Psoas muscle (tissue), 8 donors: ENCODE measurements around the gene TSC2. TPM values are rescaled to one million over a fixed set of nuclear protein-coding genes. Genes with fewer than 3 reads are reported as not detected.

ENCODE experiments used
- ATAC-seq, 4 donors: fragments of 200-7000 bp; cut with Tn5 transposase; one replicate each; pipeline ENCODE4 v1.9.1; 2020; ENCODE audit warnings: moderate library complexity in 3 of 4, mild to moderate bottlenecking in 2 of 4
- DNase-seq, 2 donors: peaks; one replicate each; pipeline ENCODE4 v3.0.0-alpha.2; 2020
- H3K27ac ChIP-seq: fragments of 200-600 bp; one replicate; pipeline ENCODE4 v1.8.0; 2022
- H3K27me3 ChIP-seq, 3 donors: fragments of 200-600 bp in 1 of 3; one replicate each; pipeline versions ENCODE4 v1.6.1 to v1.8.0; 2013 to 2022; ENCODE audit warnings: low read length in 2 of 3, mild to moderate bottlenecking in 2 of 3, moderate library complexity in 1 of 3; ENCODE audit not compliant: insufficient read depth in 3 of 3
- H3K36me3 ChIP-seq, 2 donors: fragments of 200-600 bp in 1 of 2; one replicate each; pipeline versions ENCODE4 v1.6.1 to v1.8.0; 2013 to 2022; ENCODE audit warnings: low read depth in 1 of 2, mild to moderate bottlenecking in 1 of 2, moderate library complexity in 1 of 2; ENCODE audit not compliant: insufficient read depth in 1 of 2
- H3K4me1 ChIP-seq: fragments of 200-600 bp; one replicate; pipeline ENCODE4 v1.8.0; 2022
- H3K4me3 ChIP-seq: fragments of 200-600 bp; one replicate; pipeline ENCODE4 v1.8.0; 2022; ENCODE audit warnings: mild to moderate bottlenecking
- H3K9me3 ChIP-seq: fragments of 200-600 bp; one replicate; pipeline ENCODE4 v1.8.0; 2022
- WGBS, 3 donors: extraction: QIAGEN DNeasy Blood & Tissue Kit; methylation state at CpG; one replicate each; pipeline versions ENCODE4 v1.1.6 to v1.1.7; 2013; 5-methylcytosine and 5-hydroxymethylcytosine counted together
- intact Hi-C, 2 donors: fragments of 100-400 bp; cut with DNase I; formaldehyde crosslinking; loops; one replicate each; pipeline versions ENCODE4 v1.11.0 to v1.14.2; 2022
- polyA plus RNA-seq, 3 donors: library from polyadenylated mRNA; stranded (reverse); fragments of 200-250 nt; gene quantifications; one replicate each; pipeline ENCODE4 v1.2.3, GENCODE V29; 2013
- total RNA-seq, 4 donors: library from RNA; stranded (reverse); fragmentation: NEBNext Ultra II Directional in 2 of 4; extraction: Animal tissue kit (Norgen Biotek cat#: 25700) in 2 of 4; gene quantifications; one replicate each; pipeline versions ENCODE4 v1.2.1 to v1.2.4, GENCODE V29; 2021 to 2023
- TF ChIP-seq, protein P1 (sequence below): fragments of 200-600 bp; IDR thresholded peaks from one replicate; pipeline ENCODE4 v1.8.0; 2022; ENCODE audit warnings: antibody characterized with exemption
- donor health status: healthy with polysubstance abuse.
- donor health status: DM: no; HTN: no; CAD: no; lungs with moderate emphysema.
- donor health status: Bipolar disorder and iron deficiency.
- donor health status: healthy.
- donor health status: DM: yes; HTN: yes; CAD: no.
- donor health status: DM: no; HTN: no; CAD: no.
- donor health status: DM: no; HTN: no; CAD: no.
- donor health status: DM: yes; HTN: yes; CAD: no.

TSC2 gene
- total and polyA plus RNA-seq, 7 donors = 27.8 to 89.9 (median 60.8) TPM

DNA sequence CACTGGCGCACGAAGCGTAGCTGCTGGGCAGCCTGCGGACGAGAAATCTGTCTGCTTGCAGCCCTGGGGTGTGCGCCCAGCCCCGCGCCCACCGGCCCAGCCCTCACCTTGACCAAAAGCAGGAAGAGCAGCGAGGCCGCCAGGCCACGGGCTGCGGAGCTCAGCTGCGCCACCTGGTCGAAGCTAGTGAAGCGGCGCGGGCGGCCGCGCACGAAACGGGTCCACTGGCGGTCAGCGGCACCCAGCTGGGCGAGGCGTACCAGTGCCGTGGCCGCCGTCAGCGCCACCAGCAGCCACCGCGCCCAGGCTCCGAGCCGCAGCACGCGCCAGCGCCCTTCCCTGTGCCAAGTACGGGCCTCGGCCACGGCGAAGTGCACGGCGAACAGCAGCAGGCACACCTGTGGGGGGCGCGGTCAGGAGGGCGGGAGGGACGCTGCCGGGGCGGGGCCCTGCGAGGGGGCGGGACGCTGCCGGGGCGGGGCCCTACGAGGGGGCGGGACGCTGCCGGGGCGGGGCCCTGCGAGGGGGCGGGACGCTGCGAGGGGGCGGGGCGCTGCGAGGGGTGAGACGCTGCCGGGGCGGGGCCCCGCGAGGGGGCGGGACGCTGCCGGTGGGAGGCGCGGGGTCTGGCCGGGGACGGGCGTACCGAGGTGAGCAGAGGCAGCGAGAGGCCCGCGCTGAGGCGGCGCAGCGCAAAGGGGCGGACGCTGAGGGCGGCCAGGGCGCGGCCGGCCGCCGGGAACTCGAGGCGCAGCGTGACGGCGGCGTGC is 43.2 kb downstream of the TSC2 start:
- Histone ChIP-seq H3K36me3 (peaks cover 8 to 92% of the 10 kb centered on the region in 2 donors), H3K4me3 (peak overlapping the region; percentile 38), H3K4me1 (peaks cover 14% of the 10 kb centered on the region), H3K27ac (peak overlapping the region; percentile 87), H3K9me3 (no peaks in the 10 kb centered on the region), H3K27me3 (no peaks in the 10 kb centered on the region)
- DNase-seq (peak; percentile 78 to 88), ATAC-seq (peak; percentile 66 to 82 (median 77))
- TF ChIP-seq, protein P1, sequence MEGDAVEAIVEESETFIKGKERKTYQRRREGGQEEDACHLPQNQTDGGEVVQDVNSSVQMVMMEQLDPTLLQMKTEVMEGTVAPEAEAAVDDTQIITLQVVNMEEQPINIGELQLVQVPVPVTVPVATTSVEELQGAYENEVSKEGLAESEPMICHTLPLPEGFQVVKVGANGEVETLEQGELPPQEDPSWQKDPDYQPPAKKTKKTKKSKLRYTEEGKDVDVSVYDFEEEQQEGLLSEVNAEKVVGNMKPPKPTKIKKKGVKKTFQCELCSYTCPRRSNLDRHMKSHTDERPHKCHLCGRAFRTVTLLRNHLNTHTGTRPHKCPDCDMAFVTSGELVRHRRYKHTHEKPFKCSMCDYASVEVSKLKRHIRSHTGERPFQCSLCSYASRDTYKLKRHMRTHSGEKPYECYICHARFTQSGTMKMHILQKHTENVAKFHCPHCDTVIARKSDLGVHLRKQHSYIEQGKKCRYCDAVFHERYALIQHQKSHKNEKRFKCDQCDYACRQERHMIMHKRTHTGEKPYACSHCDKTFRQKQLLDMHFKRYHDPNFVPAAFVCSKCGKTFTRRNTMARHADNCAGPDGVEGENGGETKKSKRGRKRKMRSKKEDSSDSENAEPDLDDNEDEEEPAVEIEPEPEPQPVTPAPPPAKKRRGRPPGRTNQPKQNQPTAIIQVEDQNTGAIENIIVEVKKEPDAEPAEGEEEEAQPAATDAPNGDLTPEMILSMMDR = peak; percentile 22
- intact Hi-C loops = no loop called here
- WGBS, 3 donors = 22 to 49% (median 31%) methylated on average over 52 to 101 of the region's 101 CpGs

DNA sequence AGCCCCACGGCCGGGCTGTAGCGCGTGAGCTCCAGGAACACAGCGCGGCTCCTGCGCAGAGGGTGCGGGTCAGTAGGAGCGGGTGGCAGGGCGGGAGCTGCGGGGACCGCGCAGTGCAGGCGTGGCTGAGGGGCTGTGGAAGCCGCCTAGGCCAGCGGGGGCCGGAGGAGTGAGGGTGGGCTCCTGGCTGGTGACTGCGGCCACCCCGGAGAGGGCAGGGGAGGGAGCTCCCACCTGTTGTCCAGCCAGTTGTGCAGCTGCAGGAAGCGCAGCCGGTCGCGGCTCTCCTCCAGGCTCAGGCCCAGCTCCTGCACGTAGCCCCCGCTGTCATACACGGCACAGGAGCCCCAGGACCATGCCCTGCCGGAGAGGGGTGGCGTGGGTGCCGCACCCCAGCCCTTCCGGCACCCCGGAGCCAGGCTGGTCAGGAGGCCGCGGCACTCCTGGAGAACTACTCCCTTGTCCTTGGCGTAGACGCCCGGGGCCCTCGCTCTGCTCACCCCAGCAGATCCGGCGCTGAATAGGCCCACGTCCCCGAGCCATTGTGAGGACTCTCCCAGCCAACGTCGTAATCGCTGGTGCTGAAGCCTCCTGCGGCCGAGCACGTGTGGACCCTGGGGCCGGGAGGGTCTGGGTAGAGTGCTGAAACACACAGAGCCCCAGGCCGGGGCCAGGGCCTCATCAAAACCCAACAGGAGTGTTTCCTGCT is 43.9 kb downstream of the TSC2 start:
- Histone ChIP-seq H3K4me3 (peak overlapping the region; percentile 7), H3K27me3 (no peaks in the 10 kb centered on the region), H3K9me3 (no peaks in the 10 kb centered on the region), H3K36me3 (peaks cover 8 to 92% of the 10 kb centered on the region in 2 donors), H3K4me1 (peaks cover 14% of the 10 kb centered on the region), H3K27ac (peak overlapping the region; percentile 65)
- intact Hi-C loops = no loop called here
- ATAC-seq (no peak), DNase-seq (no peak)
- TF ChIP-seq, protein P1 = no peak
- WGBS, 3 donors = 60 to 78% (median 61%) methylated on average over 42 to 49 of the region's 49 CpGs

DNA sequence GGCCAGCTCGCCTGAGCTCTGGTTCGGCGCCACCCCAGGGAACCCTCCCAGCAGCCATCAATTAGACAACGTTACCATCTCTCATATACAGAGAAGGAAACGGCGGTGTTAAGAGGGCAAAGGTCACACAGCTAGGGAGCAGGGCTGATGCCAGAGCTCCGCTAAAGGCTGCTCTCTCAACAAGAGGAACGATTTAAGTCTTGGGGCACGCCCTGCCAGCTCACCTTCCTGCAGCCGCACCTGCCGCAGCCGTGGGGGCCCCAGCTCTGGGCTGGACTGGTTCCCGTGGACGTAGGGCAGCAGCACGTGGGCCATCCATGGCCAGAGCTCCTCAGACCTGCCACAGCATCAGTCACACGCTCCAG is 44.5 kb downstream of the TSC2 start:
- DNase-seq = no peak
- intact Hi-C loops = no loop called here
- no peak overlapping the region for H3K27ac ChIP-seq
- peaks cover 8 to 92% of the 10 kb centered on the region in 2 donors for H3K36me3 ChIP-seq
- TF ChIP-seq, protein P1 = no peak
- H3K9me3 ChIP-seq = no peaks in the 10 kb centered on the region
- no peaks in the 10 kb centered on the region for H3K27me3 ChIP-seq
- 73 to 84% (median 81%) methylated on average over 16 of the region's 16 CpGs for WGBS, 3 donors
- peaks cover 14% of the 10 kb centered on the region for H3K4me1 ChIP-seq
- ATAC-seq = no peak
- no peak overlapping the region for H3K4me3 ChIP-seq

DNA sequence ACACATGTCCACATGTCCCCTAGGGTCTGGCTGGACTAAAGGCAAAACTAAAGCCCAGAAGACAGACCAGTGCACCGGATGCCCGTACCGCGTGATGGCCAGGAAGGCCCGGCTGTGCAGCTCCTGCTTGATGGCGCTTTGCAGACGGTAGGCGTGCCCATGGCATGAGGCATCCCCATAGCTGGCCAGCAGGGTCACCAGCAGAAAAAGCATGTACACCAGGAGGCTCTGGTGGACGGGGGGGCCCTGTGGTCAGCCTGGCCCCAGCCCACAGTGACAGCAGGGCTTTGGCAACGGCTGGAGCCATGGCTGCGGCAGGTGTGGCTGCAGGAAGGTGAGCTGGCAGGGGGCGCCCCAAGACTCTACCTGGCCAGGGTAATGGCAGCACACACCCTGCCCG is 45.1 kb downstream of the TSC2 start:
- Histone ChIP-seq H3K4me3 (no peak overlapping the region), H3K27ac (no peak overlapping the region), H3K36me3 (peaks cover 8 to 93% of the 10 kb centered on the region in 2 donors), H3K4me1 (peaks cover 14% of the 10 kb centered on the region), H3K9me3 (no peaks in the 10 kb centered on the region), H3K27me3 (no peaks in the 10 kb centered on the region)
- TF ChIP-seq, protein P1 = no peak
- 90 to 95% (median 93%) methylated on average over 13 of the region's 13 CpGs for WGBS, 3 donors
- DNase-seq = no peak
- intact Hi-C loops = no loop called here
- ATAC-seq = no peak
